Heart right ventricle (tissue), 16 donors: ENCODE data around the gene IQGAP1. TPM values are rescaled to one million over a fixed set of nuclear protein-coding genes. Genes with fewer than 3 reads are reported as not detected.

Experiments used
- ATAC-seq, 8 donors: fragments of 200-7000 bp; cut with Tn5 transposase; one replicate each; pipeline ENCODE4 v1.9.1; 2020; ENCODE audit warnings: mild to moderate bottlenecking in 8 of 8, moderate library complexity in 8 of 8, moderate number of reproducible peaks in 1 of 8
- DNase-seq, 2 donors: peaks; one replicate each; pipeline ENCODE4 v3.0.0-alpha.2; 2020
- H3K27ac ChIP-seq, 10 donors: fragments of 200-600 bp; sonication (generic) in 2 of 10; one replicate each; pipeline versions ENCODE4 v1.5.0 to v1.8.0; 2020 to 2022; ENCODE audit warnings: mild to moderate bottlenecking in 3 of 10
- H3K27me3 ChIP-seq, 7 donors: fragments of 200-600 bp; one replicate each; pipeline ENCODE4 v1.8.0; 2021 to 2022; ENCODE audit warnings: mild to moderate bottlenecking in 2 of 7
- H3K36me3 ChIP-seq, 9 donors: fragments of 200-600 bp; sonication (generic) in 1 of 9; one replicate each; pipeline versions ENCODE4 v1.5.0 to v1.8.0; 2020 to 2022; ENCODE audit warnings: mild to moderate bottlenecking in 2 of 9
- H3K4me1 ChIP-seq, 9 donors: fragments of 200-600 bp; sonication (generic) in 1 of 9; one replicate each; pipeline versions ENCODE4 v1.5.0 to v1.8.0; 2020 to 2022; ENCODE audit warnings: mild to moderate bottlenecking in 4 of 9
- H3K4me3 ChIP-seq, 10 donors: fragments of 200-600 bp; sonication (generic) in 2 of 10; one replicate each; pipeline versions ENCODE4 v1.5.0 to v1.8.0; 2020 to 2022; ENCODE audit warnings: mild to moderate bottlenecking in 7 of 10, moderate library complexity in 2 of 10
- H3K9me3 ChIP-seq, 11 donors: fragments of 200-600 bp in 10 of 11; sonication (generic) in 2 of 11; one replicate each; pipeline versions ENCODE4 v1.5.0 to v1.8.0; 2013 to 2022; ENCODE audit warnings: mild to moderate bottlenecking in 2 of 11, control low read depth in 1 of 11, moderate library complexity in 1 of 11
- CTCF ChIP-seq, 9 donors: fragments of 200-600 bp; sonication (generic) in 2 of 9; IDR thresholded peaks; one replicate each; pipeline versions ENCODE4 v1.5.0 to v1.8.0; 2021 to 2022; ENCODE audit warnings: antibody characterized with exemption in 9 of 9, mild to moderate bottlenecking in 5 of 9, moderate library complexity in 1 of 9
- WGBS, 2 donors: extraction: QIAGEN DNeasy Blood & Tissue Kit; methylation state at CpG; one replicate each; pipeline ENCODE4 v1.1.7; 2013; ENCODE audit warnings: inconsistent platforms in 1 of 2; 5-methylcytosine and 5-hydroxymethylcytosine counted together
- intact Hi-C, 10 donors: fragments of 100-400 bp; cut with DNase I; formaldehyde crosslinking; loops; one replicate each; pipeline versions ENCODE4 v1.11.1 to v1.14.2; 2022
- polyA plus RNA-seq, 2 donors: library from polyadenylated mRNA; stranded (reverse); fragments of 200-250 nt; gene quantifications; one replicate each; pipeline ENCODE4 v1.2.3, GENCODE V29; 2013
- total RNA-seq, 10 donors: library from RNA; stranded (reverse); fragmentation: NEBNext Ultra II Directional in 3 of 10; extraction: Animal tissue kit (Norgen Biotek cat#: 25700) in 3 of 10; gene quantifications; one replicate each; pipeline versions ENCODE4 v1.2.1 to v1.2.4, GENCODE V29; 2021 to 2023
- donor health status: Arrhythmogenic right ventricular cardiomyopathy.
- donor health status: ischemic (EF 13 %, LVEDD 7.1; RV severe dilation, severe dysfunction).
- donor health status: healthy with polysubstance abuse.
- donor health status: DM: no; HTN: yes; CAD: no.
- donor health status: DM: no; HTN: no; CAD: no.
- donor health status: ischemic (EF 25% LVEDD 6.9; RV normal size, moderate dysfunction).
- donor health status: ischemic (EF 25% LVEDD 5.7; RV mildly dilated, moderate dysfunction).
- donor health status: healthy.
- donor health status: DM: yes; HTN: yes; CAD: no.
- donor health status: Ischemic cardiomyopathy.
- donor health status: ischemic (EF 35%, LVEDD 5.7; RV mildly dilated, moderate dysfunction).
- donor health status: nonischemic (EF 11% LVEDD 7.7; RV severe dilation, severe dysfunction).
- donor health status: DM: yes; HTN: yes; CAD: no.
- donor health status: PGD.
- donor health status: ischemic (EF 29% LVEDD 5.4; RV normal size, mild dysfunction).
- donor health status: nonischemic (EF 23%, LVEDD 6.1; RV moderate dilation, normal function).

The IQGAP1 gene
- total and polyA plus RNA-seq, 12 donors = 28.6 to 81.7 (median 35.0) TPM

GRCh38 chr15:90401495-90401894 is 13.5 kb downstream of the IQGAP1 start:
- no peak for TF ChIP-seq CTCF (IDR thresholded peaks at IDR 0.05)
- Histone ChIP-seq H3K27me3 (no peaks in the 10 kb centered on the region), H3K9me3 (no peaks in the 10 kb centered on the region), H3K4me1 (peaks cover 7 to 98% (median 78%) of the 10 kb centered on the region in 9 donors), H3K36me3 (peaks cover 0 to 10% (median 0%) of the 10 kb centered on the region in 9 donors), H3K4me3 (peak overlapping the region in 5 of 10 donors; percentile 5 to 36 (median 21)), H3K27ac (peak overlapping the region; percentile 69 to 93 (median 87))
- ATAC-seq (peak in 1 of 8 donors; percentile 14), DNase-seq (no peak)
- intact Hi-C loops = loop anchor here in 3 of 10 donors (5.0 kb wide), 1 partner anchor 61 kb away; no protein-coding TSS in a partner anchor
- WGBS, 2 donors = 3 to 6% methylated on average over 1 of the region's 1 CpG

- Histone ChIP-seq H3K4me3 (no peak overlapping the region), H3K4me1 (peaks cover 7 to 98% (median 78%) of the 10 kb centered on the region in 9 donors), H3K36me3 (peaks cover 0 to 10% (median 0%) of the 10 kb centered on the region in 9 donors), H3K9me3 (no peaks in the 10 kb centered on the region), H3K27me3 (no peaks in the 10 kb centered on the region), H3K27ac (peak overlapping the region; percentile 22 to 93 (median 87))
- TF ChIP-seq CTCF (IDR thresholded peaks at IDR 0.05) = no peak
- DNase-seq (no peak), ATAC-seq (peak; percentile 43 to 79 (median 65))
- intact Hi-C loops = loop anchor here in 3 of 10 donors (5.0 kb wide), 1 partner anchor 60 kb away; no protein-coding TSS in a partner anchor
Measured at GRCh38 chr15:90402223-90402622, 14.2 kb downstream of the IQGAP1 start.

DNA sequence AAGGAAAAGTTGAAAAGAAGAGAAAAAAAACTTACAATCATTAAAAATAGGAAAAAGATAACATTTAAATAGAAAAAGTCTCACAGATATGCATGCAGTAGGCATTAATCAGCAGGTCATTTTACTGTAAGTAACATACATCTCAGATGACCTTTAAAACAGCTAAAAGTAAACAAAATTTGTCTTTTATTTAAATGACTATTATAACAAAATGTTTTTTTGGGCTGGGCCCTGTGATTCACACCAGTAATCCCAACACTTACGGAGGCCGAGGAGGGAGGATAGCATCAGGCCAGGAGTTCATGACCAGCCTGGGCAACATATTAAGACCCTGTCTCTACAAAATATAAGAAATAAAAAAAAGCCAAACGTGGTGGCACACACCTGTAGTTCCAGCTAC is 14.7 kb downstream of the IQGAP1 start:
- no peak for TF ChIP-seq CTCF (IDR thresholded peaks at IDR 0.05)
- no peaks in the 10 kb centered on the region for H3K27me3 ChIP-seq
- WGBS, 2 donors = 85 to 92% methylated on average over 3 of the region's 3 CpGs
- peaks cover 7 to 99% (median 79%) of the 10 kb centered on the region in 9 donors for H3K4me1 ChIP-seq
- no peaks in the 10 kb centered on the region for H3K9me3 ChIP-seq
- peak overlapping the region in 9 of 10 donors; percentile 71 to 93 (median 89) for H3K27ac ChIP-seq
- H3K4me3 ChIP-seq = no peak overlapping the region
- peaks cover 0 to 10% (median 0%) of the 10 kb centered on the region in 9 donors for H3K36me3 ChIP-seq
- DNase-seq (no peak), ATAC-seq (no peak)
- intact Hi-C loops = loop anchor here in 3 of 10 donors (5.0 kb wide), 1 partner anchor 60 kb away; no protein-coding TSS in a partner anchor

DNA sequence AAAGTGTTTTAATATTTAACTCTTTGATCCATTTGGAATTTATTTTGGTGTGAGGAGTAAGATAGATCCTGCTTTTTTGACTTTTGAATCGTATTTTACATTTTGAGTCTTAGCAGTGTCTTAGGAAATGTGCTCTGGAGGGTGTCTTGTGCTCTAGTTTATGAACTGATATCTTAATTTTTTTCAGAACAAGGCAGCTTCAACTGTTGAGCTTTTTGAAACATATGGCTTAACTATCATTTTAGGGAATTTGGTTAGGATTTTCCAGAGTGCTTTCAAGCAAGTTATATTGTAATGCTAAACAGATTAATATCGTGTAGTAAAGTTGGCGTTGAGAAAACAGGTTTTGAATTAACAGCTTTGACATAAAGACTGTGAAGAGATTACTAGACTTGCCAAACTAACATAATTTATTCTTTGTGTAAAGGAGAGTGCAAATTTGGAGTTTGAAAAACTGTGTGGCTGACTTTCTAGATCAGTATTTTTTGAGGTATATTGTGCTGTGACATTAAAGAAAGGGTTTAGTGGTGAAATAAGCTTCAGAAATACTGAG is 17.1 kb downstream of the IQGAP1 start:
- DNase-seq (no peak), ATAC-seq (no peak)
- H3K4me1 ChIP-seq = peaks cover 7 to 95% (median 76%) of the 10 kb centered on the region in 9 donors
- peaks cover 0 to 10% (median 0%) of the 10 kb centered on the region in 9 donors for H3K36me3 ChIP-seq
- H3K9me3 ChIP-seq = no peaks in the 10 kb centered on the region
- H3K4me3 ChIP-seq = no peak overlapping the region
- H3K27ac ChIP-seq = peak overlapping the region in 2 of 10 donors; percentile 37 to 89
- H3K27me3 ChIP-seq = no peaks in the 10 kb centered on the region
- intact Hi-C loops = no loop called here
- WGBS, 2 donors = 58 to 77% methylated on average over 3 of the region's 3 CpGs
- no peak for TF ChIP-seq CTCF (IDR thresholded peaks at IDR 0.05)
